NT2/D1 (cell line): ENCODE measurements around the gene KCNQ5.

Experiments used
- SUZ12 ChIP-seq: IDR thresholded peaks from 2 replicates; pipeline ENCODE4 v1.6.1; 2011; ENCODE audit not compliant: insufficient read length, insufficient read depth; ENCODE audit errors: extremely low read depth
- YY1 ChIP-seq: IDR thresholded peaks from 2 replicates; pipeline ENCODE4 v1.6.1; 2011; ENCODE audit not compliant: insufficient read length, insufficient read depth
- ZNF274 ChIP-seq: IDR thresholded peaks from 2 replicates; pipeline ENCODE4 v1.6.1; 2011; ENCODE audit warnings: mild to moderate bottlenecking, low read depth, low read length

GRCh38 chr6:72704979-72705378 lies 83.1 kb downstream of the KCNQ5 start:
- TF ChIP-seq ZNF274 (no peak), YY1 (no peak), SUZ12 (no peak)
